ENCODE data around the gene SLC12A7. TPM values are rescaled to one million over a fixed set of nuclear protein-coding genes. Genes with fewer than 3 reads are reported as not detected.
"Not testable (repeated sequence)": the region's sequence is repeated elsewhere in the genome, so short reads cannot be mapped to it uniquely, and the experiment has no call there.

Gene SLC12A7
- total RNA-seq, 1 experiment from 2014 or later = 12.0 TPM

DNA sequence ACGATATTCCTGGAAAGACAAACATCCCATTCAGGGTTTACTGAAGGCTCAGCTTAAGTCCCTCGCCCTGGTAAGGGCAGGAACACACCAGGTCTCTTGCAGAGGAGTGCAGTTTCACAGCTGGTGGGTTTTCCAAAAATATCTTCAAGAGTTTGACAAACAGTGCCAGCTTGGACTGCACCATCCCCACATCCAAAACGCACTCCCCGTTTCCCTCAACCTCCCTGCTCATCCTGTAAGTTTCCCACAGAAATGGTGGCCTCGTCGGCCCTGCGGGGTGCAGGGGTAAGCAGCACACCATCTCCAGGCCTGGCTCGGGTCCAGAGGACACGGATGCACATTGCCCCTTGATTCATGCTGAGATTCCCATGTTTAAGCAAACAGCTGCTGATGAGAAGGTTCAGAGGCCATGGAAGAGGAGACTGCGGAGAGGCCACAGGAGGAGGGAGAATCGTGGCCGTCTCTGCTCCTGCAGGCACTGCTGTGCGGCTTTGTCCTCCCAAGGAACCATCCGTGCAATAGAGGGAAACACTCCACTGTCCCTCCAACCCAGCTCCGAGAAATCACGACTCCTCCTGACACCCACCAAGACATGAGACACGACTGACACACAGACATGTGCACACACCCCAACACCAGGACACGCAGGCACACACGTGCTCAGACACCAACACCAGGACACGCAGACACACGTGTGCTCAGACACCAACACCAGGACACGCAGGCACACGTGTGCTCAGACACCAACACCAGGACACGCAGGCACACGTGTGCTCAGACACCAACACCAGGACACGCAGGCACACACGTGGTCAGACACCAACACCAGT lies 24.0 kb upstream of the SLC12A7 start:
- Histone ChIP-seq H3K27ac (no peak overlapping the region; the same call in 1 of the 2 replicates), H3K9me3 (replicated peaks) (no peaks in the 10 kb centered on the region), H3K4me3 (no peak overlapping the region), H3K4me1 (peaks cover 12% of the 10 kb centered on the region), H3K36me3 (no peaks in the 10 kb centered on the region), H3K27me3 (no peaks in the 10 kb centered on the region)
- peak; percentile 59 to 71 for DNase-seq

DNA sequence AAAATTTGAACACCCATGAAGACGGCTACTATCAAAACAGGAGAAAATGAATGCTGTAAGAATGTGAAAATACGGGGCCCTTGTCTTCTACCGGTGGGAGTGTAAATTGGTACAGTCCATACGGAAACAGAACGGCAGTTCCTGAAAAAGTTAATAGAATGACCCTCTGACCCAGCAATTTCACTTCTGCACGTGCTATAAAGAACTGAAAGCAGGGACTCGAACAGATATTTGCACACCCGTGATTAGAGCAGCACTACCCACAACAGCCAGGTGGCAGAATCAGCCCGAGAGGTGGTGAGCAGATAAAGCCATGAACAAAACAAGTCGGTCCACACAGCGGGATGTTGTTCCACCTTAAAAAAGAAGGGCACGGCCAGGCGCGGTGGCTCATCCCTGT lies 22.6 kb upstream of the SLC12A7 start:
- H3K9me3 ChIP-seq (replicated peaks) = no peaks in the 10 kb centered on the region
- H3K27ac ChIP-seq = no peak overlapping the region
- H3K4me1 ChIP-seq = peaks cover 12% of the 10 kb centered on the region
- no peak for DNase-seq
- H3K27me3 ChIP-seq = no peaks in the 10 kb centered on the region
- no peaks in the 10 kb centered on the region for H3K36me3 ChIP-seq
- no peak overlapping the region for H3K4me3 ChIP-seq

DNA sequence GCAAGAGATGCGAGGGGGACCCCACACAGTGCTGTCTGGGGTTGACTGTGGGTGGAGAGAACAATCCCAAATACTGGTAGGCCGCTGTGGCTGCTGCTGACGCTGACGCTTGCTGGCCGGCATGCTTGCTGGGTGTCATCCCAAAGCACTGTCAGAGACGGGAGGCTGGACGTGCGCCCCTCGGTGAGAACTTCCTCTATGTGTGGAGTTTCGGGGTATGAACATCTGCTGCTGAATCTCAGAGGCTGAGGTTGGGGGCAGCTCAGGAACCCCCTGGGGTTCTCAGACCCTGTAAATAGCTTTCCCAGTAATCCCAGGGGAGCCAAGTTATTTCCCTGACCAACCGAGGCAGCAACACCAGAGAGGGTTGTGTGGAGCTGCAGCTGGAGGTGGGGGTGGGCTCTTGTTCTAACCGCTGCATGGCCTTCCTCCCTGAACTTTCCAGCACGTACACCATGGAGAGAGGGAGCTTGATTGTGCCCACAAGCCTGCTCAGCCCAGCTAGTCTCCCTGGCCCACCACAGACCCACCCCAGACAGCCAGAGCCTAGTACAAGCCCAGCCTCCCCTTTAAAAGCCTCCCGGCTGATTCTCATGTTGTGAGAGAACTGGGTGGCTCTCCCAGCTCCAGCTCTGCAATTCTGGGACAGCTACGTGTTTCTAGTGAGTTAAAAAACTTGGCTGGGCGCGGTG lies 21.8 kb upstream of the SLC12A7 start:
- Histone ChIP-seq H3K36me3 (no peaks in the 10 kb centered on the region), H3K27ac (no peak overlapping the region), H3K27me3 (no peaks in the 10 kb centered on the region), H3K4me3 (no peak overlapping the region), H3K4me1 (peaks cover 12% of the 10 kb centered on the region), H3K9me3 (replicated peaks) (no peaks in the 10 kb centered on the region)
- no peak for DNase-seq

DNA sequence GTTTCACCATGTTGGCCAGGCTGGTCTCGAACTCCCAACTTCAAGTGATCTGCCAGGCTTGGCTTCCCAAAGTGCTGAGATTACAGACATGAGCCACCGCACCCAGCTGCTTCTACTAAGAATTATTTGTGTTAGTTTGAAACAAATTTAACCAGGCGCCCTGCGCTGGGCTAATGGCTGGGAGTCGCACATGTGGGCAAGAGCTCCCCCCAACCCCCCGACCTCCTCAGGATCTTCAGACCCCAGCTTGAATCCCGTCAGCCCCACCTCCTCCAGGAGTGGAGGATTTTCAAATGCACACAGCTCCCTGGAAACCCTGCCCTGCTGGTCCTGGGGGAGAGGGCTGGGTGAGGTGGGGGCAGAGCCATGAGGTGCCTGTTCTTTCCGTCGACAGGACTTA lies 21.2 kb upstream of the SLC12A7 start:
- Histone ChIP-seq H3K27ac (no peak overlapping the region), H3K4me1 (peaks cover 13% of the 10 kb centered on the region)

DNA sequence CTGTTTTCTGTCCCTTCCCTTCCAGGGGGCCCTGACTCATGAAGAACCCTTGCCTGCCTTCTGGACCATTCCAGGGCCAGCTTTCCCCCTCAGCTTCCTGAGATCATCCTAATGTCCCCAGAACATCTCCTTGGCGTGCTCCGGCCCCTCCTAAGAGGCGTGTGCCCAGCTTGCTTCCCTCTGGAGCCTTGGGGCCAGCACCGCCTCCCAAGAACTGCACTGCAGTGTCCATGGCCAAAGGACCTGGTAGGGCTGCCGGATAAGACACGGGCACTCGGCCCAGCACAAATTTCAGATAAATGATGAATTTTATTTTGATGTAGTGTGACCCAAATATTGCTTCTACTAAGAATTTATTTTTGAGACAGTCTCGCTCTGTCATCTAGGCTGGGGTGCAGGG lies 20.7 kb upstream of the SLC12A7 start:
- H3K36me3 ChIP-seq = no peaks in the 10 kb centered on the region
- H3K27ac ChIP-seq = no peak overlapping the region
- DNase-seq = no peak
- no peaks in the 10 kb centered on the region for H3K27me3 ChIP-seq
- H3K9me3 ChIP-seq (replicated peaks) = no peaks in the 10 kb centered on the region
- H3K4me3 ChIP-seq = no peak overlapping the region
- H3K4me1 ChIP-seq = peaks cover 18% of the 10 kb centered on the region

More for the DNA sequence above, 21.2 kb upstream of the SLC12A7 start:
- Histone ChIP-seq H3K36me3 (no peaks in the 10 kb centered on the region), H3K27me3 (no peaks in the 10 kb centered on the region), H3K9me3 (replicated peaks) (no peaks in the 10 kb centered on the region), H3K4me3 (no peak overlapping the region)
- no peak for DNase-seq

DNA sequence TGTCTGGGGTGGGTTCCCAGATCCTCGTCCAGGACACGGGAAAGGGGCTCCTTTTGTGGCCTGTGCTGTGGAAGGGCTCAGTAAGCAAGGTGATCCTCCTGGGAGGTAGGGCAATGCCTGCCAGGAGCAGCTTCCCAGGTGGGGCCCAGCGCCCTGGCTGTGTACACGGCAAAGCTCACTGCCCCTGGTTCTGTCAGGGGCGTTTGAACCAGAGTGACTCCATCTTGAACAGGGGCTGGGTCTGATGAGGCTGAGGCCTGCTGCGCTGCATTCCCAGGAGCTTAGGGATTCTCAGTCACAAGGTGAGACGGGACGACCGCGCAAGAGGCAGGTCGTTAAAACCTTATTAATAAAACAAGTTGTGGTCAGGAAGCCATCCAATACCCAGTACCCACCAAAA lies 19.9 kb upstream of the SLC12A7 start:
- H3K9me3 ChIP-seq (replicated peaks) = no peaks in the 10 kb centered on the region
- H3K27ac ChIP-seq = no peak overlapping the region
- DNase-seq = no peak
- H3K4me3 ChIP-seq = no peak overlapping the region
- H3K36me3 ChIP-seq = no peaks in the 10 kb centered on the region
- H3K27me3 ChIP-seq = no peaks in the 10 kb centered on the region
- peaks cover 23% of the 10 kb centered on the region for H3K4me1 ChIP-seq

DNA sequence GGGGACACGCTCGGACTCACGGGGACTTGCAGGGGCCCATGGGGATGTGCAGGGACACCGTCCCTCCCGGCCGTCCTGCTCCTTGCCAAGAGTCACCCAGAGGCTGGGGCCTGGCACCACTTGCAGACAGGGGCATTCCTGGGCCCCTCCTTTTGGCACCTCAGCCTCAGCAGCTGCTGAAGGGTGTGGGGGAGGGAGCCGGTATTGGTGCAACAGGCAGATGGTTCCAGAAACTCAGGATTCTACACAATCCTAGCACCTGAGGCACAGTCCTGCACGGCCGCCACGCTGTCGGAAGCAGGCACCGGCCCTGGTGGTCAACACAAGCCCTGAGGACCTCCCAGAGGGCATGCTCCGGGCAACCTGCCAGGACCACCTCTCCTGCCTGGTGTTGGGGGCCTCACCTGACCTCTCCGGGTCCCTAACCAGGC lies 19.3 kb upstream of the SLC12A7 start:
- no peak for DNase-seq
- H3K4me3 ChIP-seq = no peak overlapping the region
- no peaks in the 10 kb centered on the region for H3K9me3 ChIP-seq (replicated peaks)
- H3K27ac ChIP-seq = no peak overlapping the region
- H3K4me1 ChIP-seq = peaks cover 23% of the 10 kb centered on the region
- no peaks in the 10 kb centered on the region for H3K36me3 ChIP-seq
- no peaks in the 10 kb centered on the region for H3K27me3 ChIP-seq

DNA sequence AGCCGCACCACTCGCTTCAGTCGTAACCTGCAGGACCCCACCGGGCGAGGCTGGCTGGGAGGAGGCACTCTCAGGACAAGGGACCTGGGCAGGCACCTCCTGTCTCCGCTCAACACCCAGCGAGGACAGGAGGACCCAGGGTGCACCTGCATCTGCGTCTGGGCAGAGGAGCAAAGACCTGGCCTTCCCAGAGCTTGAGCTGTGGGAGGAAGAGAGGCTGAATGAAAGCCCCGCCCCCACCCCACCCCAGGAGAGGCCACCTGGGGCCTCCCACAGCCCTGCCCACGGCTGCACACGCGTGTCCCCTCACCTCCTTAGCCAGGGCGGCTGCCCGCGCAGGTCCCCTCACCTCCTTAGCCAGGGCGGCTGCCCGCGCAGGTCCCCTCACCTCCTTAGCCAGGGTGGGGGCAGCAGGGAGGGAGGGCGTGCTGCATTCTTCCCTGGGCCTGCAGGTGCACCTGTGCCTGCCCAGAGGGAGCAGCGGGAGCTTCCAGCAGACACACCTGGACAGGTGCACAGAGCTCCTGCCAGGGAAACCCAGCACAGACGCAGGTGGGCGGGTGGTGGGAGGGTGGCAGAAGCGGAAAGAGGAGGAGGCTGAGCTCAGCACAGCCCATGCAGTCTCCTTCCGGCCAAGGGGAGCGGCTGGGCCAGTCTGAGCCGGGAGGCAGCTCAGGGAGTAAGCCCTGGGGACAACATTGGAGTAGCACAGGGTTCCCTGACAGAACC lies 18.5 kb upstream of the SLC12A7 start:
- H3K27me3 ChIP-seq = no peaks in the 10 kb centered on the region
- no peak for DNase-seq
- no peak overlapping the region for H3K27ac ChIP-seq
- H3K4me1 ChIP-seq = peaks cover 19% of the 10 kb centered on the region
- H3K36me3 ChIP-seq = no peaks in the 10 kb centered on the region
- no peaks in the 10 kb centered on the region for H3K9me3 ChIP-seq (replicated peaks)
- no peak overlapping the region for H3K4me3 ChIP-seq

DNA sequence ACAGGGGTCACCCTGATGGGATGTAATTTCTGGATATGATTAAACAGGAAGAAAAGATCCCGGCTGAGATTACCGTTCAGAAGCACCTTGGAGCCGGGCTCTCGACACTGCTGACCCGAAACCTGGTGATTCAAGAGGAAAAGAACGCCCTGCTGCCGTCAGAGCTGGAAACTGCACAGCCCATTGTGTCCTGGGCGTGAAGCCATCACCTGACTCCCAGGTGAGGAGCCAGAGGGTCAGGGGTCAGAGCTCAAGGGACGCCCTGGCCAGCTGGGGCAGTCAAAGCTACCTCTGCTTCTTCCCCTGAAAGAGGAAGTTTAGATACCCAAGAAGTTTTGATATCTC lies 17.8 kb upstream of the SLC12A7 start:
- H3K4me1 ChIP-seq = peaks cover 20% of the 10 kb centered on the region
- DNase-seq = no peak
- H3K9me3 ChIP-seq (replicated peaks) = no peaks in the 10 kb centered on the region
- H3K36me3 ChIP-seq = no peaks in the 10 kb centered on the region
- no peak overlapping the region for H3K27ac ChIP-seq
- no peak overlapping the region for H3K4me3 ChIP-seq
- H3K27me3 ChIP-seq = no peaks in the 10 kb centered on the region

DNA sequence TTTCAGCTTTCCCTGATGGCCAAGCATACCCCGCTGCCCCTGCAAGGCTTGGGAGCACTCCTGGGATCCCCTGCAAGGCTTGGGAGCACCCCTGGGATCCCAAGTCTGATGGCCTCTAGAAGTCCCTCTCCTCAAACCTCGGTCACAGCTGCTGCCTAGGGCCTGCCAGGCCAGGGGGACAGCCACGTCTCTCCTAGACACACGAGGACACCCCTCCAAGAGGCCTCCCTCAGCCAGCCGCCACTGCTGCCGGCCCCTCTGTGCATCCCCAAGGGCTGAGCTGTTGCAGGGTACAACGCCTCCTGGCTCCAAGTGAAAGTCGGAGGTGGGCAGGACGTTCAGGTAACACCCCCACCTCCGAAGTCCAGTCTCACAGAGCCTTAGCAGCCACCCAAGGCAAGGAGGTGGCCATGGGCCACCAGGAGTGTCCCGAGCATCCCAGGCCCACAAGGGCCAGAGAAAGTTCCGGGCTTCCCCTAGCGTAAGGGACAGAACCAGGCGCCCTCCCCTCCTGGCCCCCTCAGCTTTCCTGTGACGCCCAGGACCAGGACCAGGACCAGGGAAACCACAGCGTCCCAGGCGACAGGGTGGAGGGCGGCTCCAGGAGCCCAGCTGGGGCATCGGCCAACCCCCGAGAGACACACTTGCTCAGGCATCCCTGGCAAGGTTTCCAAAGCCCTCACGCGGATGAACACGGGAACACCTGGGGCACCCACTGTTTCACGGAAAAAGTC lies 17.3 kb upstream of the SLC12A7 start:
- Histone ChIP-seq H3K4me1 (peaks cover 20% of the 10 kb centered on the region), H3K4me3 (no peak overlapping the region), H3K36me3 (no peaks in the 10 kb centered on the region), H3K9me3 (replicated peaks) (no peaks in the 10 kb centered on the region), H3K27me3 (no peaks in the 10 kb centered on the region), H3K27ac (no peak overlapping the region)
- no peak for DNase-seq

DNA sequence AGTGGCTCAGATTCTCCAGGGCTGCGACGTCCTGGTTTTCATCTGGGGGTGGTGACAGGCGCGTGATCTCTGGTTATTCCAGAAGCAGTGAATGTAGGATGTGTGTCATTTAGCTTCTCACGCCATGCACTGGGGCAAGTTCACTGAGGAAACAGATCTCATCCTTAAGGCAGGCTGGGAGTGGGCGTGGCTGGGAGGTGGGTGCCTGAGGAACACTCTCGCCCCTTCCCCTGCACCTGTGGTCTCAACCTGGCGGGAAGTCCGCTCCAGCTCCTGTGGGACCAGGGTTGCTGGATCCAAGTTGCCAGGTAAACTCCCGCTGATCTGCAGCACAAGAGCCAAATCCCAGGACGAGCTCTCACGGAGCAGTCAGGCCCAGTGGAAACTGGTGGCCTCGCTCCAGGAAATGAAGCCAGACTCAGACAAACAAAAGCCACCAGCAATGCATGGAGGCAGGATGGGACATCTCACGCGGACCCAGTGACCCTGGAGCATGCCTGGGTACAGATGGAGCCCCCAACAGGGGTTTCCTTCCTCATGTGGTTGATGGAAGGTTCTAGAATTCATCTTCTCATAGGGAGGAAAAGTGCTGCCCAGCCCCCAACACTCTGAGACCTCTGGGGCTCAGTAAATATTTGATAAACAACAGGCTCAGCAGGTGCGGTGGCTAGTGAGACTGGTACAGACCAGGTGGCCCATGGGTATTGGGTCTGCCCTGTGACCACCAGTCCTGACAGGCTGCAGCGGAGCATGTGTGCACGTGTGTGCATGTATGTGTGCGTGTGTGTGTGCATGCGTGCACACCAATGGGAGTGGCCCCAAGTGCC lies 16.3 kb upstream of the SLC12A7 start:
- Histone ChIP-seq H3K9me3 (replicated peaks) (no peaks in the 10 kb centered on the region), H3K27me3 (no peaks in the 10 kb centered on the region), H3K27ac (no peak overlapping the region), H3K4me3 (no peak overlapping the region), H3K4me1 (peaks cover 27% of the 10 kb centered on the region), H3K36me3 (no peaks in the 10 kb centered on the region)
- no peak for DNase-seq

DNA sequence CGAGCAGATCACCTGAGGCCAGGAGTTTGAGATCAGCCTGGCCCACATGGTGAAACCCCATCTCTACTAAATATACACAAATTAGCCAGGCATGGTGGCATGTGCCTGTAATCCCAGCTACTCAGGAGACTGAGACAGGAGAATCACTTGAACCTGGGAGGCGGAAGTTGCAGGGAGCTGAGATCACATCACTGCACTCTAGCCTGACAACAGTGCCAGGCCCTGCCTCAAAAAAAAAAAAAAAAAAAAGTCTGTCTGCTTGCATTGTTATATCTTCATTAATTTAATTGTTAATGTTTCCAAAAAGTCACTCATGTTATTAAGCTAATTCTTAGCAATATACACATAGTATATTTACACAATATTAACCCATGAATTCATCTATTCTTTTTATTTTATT lies 13.8 kb upstream of the SLC12A7 start:
- not testable (repeated sequence) for H3K27me3 ChIP-seq, DNase-seq
- peaks cover 39% of the 10 kb centered on the region for H3K4me1 ChIP-seq

DNA sequence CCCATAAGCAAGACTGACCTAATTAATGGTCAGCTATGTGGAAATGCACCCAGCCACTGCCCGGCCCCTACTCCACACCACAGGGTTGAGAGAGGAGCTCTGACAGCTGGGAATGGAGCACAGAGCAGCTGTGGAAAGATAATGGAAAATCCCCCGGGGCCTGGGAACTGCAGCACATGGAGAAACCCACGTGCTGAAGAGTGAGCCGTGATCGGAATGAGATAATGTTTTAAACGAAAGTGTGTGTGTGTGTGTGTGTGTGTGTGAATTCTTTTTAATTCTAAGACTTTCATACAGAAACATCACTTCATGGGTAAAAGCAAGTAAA lies 13.1 kb upstream of the SLC12A7 start:
- H3K9me3 ChIP-seq (replicated peaks) = no peaks in the 10 kb centered on the region
- DNase-seq = peak; percentile 94
- H3K4me1 ChIP-seq = peaks cover 46% of the 10 kb centered on the region
- no peaks in the 10 kb centered on the region for H3K27me3 ChIP-seq
- H3K4me3 ChIP-seq = peak overlapping the region; percentile 50
- H3K36me3 ChIP-seq = no peaks in the 10 kb centered on the region
- peak overlapping the region; percentile 95 for H3K27ac ChIP-seq

More for the DNA sequence above, 13.8 kb upstream of the SLC12A7 start:
- not testable (repeated sequence) for H3K36me3 ChIP-seq; H3K4me3 ChIP-seq; H3K9me3 ChIP-seq (replicated peaks)
- peak overlapping the region; percentile 95 for H3K27ac ChIP-seq

All from SJCRH30 (cell line).